GM06990 (cell line): ENCODE results near the gene RAB1A.

Source experiments
- DNase-seq: peaks from one replicate; pipeline ENCODE4 v3.0.0-alpha.2; 2011; ENCODE audit not compliant: insufficient read length; ENCODE audit errors: extremely low read depth
- H3K27me3 ChIP-seq: replicated peaks from 2 replicates; pipeline ENCODE4 v1.6.0; 2011; ENCODE audit warnings: low read length; ENCODE audit not compliant: control insufficient read depth, insufficient read depth
- H3K36me3 ChIP-seq: 2 replicates; pipeline ENCODE4 v1.5.1; 2011; ENCODE audit warnings: low read length; ENCODE audit not compliant: control insufficient read depth, insufficient read depth
- H3K4me3 ChIP-seq: replicated peaks from 2 replicates; pipeline ENCODE4 v1.5.1; 2011; ENCODE audit warnings: low read depth, mild to moderate bottlenecking, control low read depth, low read length
- CTCF ChIP-seq: IDR thresholded peaks from 2 replicates; pipeline ENCODE4 v1.5.1; 2011; ENCODE audit warnings: low read length, control low read depth, mild to moderate bottlenecking, inconsistent platforms; ENCODE audit not compliant: insufficient read depth, poor library complexity, severe bottlenecking

RAB1A gene

GRCh38 chr2:65169760-65170136 lies 39.8 kb upstream of the RAB1A start:
- H3K36me3 ChIP-seq = no peaks in the 10 kb centered on the region
- H3K27me3 ChIP-seq = no peaks in the 10 kb centered on the region
- TF ChIP-seq CTCF = no peak
- no peak for DNase-seq
- no peak overlapping the region for H3K4me3 ChIP-seq

DNA sequence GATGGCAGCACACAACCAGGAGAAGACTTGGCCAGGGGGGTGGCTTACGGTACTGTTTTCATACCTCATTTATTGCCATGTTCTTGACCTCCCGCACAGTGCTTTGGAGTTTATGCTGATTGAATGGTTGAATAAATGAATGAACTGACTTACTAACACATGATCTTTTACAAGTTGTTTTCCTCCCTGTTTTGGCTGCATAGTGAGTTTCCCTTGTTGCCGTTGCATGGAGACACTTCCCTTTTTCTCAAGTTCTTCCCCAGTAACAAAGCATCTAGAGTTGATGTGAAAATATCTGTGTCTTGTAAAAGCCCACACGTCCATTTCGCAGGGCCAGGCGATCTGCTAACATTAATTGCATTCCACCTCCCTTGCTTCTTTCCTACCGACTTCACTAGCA lies 35.7 kb upstream of the RAB1A start:
- no peak for DNase-seq
- Histone ChIP-seq H3K27me3 (no peaks in the 10 kb centered on the region), H3K4me3 (no peak overlapping the region), H3K36me3 (no peaks in the 10 kb centered on the region)
- TF ChIP-seq CTCF = no peak

GRCh38 chr2:65164426-65164891 lies 34.6 kb upstream of the RAB1A start:
- Histone ChIP-seq H3K27me3 (no peaks in the 10 kb centered on the region), H3K4me3 (no peak overlapping the region), H3K36me3 (no peaks in the 10 kb centered on the region)
- no peak for TF ChIP-seq CTCF
- DNase-seq = no peak

- DNase-seq = no peak
- Histone ChIP-seq H3K4me3 (no peak overlapping the region), H3K27me3 (no peaks in the 10 kb centered on the region), H3K36me3 (no peaks in the 10 kb centered on the region)
- no peak for TF ChIP-seq CTCF
Measured at GRCh38 chr2:65161551-65162100, 31.7 kb upstream of the RAB1A start.

DNA sequence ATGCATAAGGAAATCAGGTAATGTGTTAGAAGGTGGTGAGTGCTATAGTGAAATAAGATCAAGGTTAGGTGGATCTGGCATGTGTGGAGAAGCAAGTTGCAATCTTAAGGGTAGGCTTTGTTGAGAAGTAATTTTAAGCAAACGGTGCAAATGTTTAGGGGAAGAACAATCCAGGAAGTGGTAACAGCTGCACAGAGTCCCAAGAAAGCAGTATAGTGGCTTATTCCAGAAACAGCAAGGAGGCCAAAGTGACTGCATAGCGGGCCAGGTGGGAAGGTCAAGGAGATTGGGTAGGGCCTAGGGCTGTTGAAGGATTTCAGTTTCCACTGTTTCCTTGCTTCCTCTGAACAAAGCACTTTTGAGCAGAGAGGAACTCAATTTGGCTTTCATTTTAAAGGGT lies 30.0 kb upstream of the RAB1A start:
- H3K27me3 ChIP-seq = no peaks in the 10 kb centered on the region
- TF ChIP-seq CTCF = no peak
- H3K4me3 ChIP-seq = no peak overlapping the region
- no peak for DNase-seq
- no peaks in the 10 kb centered on the region for H3K36me3 ChIP-seq

GRCh38 chr2:65159261-65159660 lies 29.4 kb upstream of the RAB1A start:
- Histone ChIP-seq H3K27me3 (no peaks in the 10 kb centered on the region), H3K4me3 (no peak overlapping the region), H3K36me3 (no peaks in the 10 kb centered on the region)
- no peak for DNase-seq
- TF ChIP-seq CTCF = no peak
